GM19372 (cell line): Measurements from ENCODE around the gene WDR45B.

Source experiments
- ATAC-seq: cut with Tn5 transposase; IDR thresholded peaks from one replicate; pipeline ENCODE4 v1.9.1; 2021; ENCODE audit warnings: mild to moderate bottlenecking, low read depth, moderate library complexity; ENCODE audit not compliant: unreplicated experiment

The WDR45B gene

GRCh38 chr17:82678265-82678891, 30.1 kb upstream of the WDR45B start:
- no peak for ATAC-seq

GRCh38 chr17:82677353-82677925, 29.2 kb upstream of the WDR45B start:
- no peak for ATAC-seq

GRCh38 chr17:82675476-82676245, 27.4 kb upstream of the WDR45B start:
- ATAC-seq, result no peak

GRCh38 chr17:82674656-82675475, 26.6 kb upstream of the WDR45B start:
- ATAC-seq, result no peak

- ATAC-seq, result no peak
Observed at GRCh38 chr17:82670661-82671450, 22.6 kb upstream of the WDR45B start.

- no peak for ATAC-seq
Observed at GRCh38 chr17:82668631-82669099, 20.4 kb upstream of the WDR45B start.

- no peak for ATAC-seq
Observed at GRCh38 chr17:82668024-82668630, 19.9 kb upstream of the WDR45B start.

- no peak for ATAC-seq
Observed at GRCh38 chr17:82667668-82668000, 19.4 kb upstream of the WDR45B start.

GRCh38 chr17:82666931-82667667, 18.9 kb upstream of the WDR45B start:
- ATAC-seq, result no peak

GRCh38 chr17:82665891-82666290, 17.6 kb upstream of the WDR45B start:
- ATAC-seq, result no peak

GRCh38 chr17:82665217-82665616, 17.0 kb upstream of the WDR45B start:
- no peak for ATAC-seq

- no peak for ATAC-seq
Observed at GRCh38 chr17:82664701-82665182, 16.5 kb upstream of the WDR45B start.

- no peak for ATAC-seq
Observed at GRCh38 chr17:82664276-82664575, 16.0 kb upstream of the WDR45B start.

- no peak for ATAC-seq
Observed at GRCh38 chr17:82663381-82664275, 15.4 kb upstream of the WDR45B start.

GRCh38 chr17:82662711-82663261, 14.5 kb upstream of the WDR45B start:
- ATAC-seq, result no peak

- no peak for ATAC-seq
Observed at GRCh38 chr17:82661717-82662683, 13.8 kb upstream of the WDR45B start.

- no peak for ATAC-seq
Observed at GRCh38 chr17:82659886-82660285, 11.6 kb upstream of the WDR45B start.
